ENCODE measurements around the gene ARHGEF3.

The ARHGEF3 gene

DNA sequence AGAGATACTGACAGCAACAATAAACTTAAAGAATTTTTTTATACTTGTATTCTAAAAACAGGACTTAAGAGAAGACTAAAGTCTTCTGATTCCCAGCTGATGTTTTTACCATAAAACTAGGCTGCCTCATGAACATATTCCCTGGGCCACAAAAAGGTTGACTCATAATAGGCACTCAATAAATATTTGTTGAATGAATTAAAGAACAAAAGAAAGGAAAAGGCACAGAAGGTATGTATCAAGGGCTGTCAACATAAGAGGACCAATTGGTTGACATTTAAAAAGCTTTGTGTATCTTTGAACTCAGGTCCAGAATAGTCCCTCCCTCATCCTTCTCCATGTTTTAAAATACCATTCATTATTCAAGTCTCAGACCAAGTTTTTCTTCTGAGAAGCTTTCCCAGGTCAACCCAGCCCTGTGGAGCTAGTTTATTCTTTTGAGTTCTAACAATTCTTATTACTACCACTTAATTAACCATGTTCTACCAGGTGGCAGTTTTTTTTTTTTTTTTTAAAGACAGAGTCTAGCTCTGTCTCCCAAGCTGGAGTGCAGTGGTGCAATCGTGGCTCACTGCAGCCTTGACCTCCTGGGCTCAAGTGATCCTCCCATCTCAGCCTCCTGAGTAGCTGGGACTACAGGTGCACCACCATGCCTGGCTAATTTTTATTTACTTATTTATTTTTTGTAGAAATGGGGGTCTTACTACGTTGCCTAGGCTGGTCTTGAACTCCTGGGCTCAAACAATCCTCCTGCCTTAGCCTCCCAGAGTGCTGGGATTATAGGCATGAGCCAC lies 17.5 kb upstream of the ARHGEF3 start:
- Histone ChIP-seq H3F3A (ENCODE audit: control insufficient read depth, insufficient read depth) (no peaks in the 10 kb centered on the region), H3K9me2 (replicated peaks; ENCODE audit: control insufficient read depth, low read length) (no peaks in the 10 kb centered on the region), H3K27me3 (ENCODE audit: control insufficient read depth, low read length) (peaks cover 25% of the 10 kb centered on the region), H3K36me3 (ENCODE audit: control insufficient read depth, low read length) (no peaks in the 10 kb centered on the region), H4K20me1 (ENCODE audit: control insufficient read depth, insufficient read depth, low read depth, low read length) (no peaks in the 10 kb centered on the region), H3K79me2 (ENCODE audit: control insufficient read depth, low read length) (no peaks in the 10 kb centered on the region), H3K4me2 (ENCODE audit: low read length) (no peak overlapping the region), H3K4me3 (ENCODE audit: low read length) (no peak overlapping the region), H3K27ac (ENCODE audit: low read depth, low read length) (no peak overlapping the region), H3K4me1 (ENCODE audit: control insufficient read depth, low read length) (no peaks in the 10 kb centered on the region), H3K9me3 (ENCODE audit: control insufficient read depth, insufficient read depth, low read length) (no peaks in the 10 kb centered on the region)
- TF ChIP-seq, protein P1, sequence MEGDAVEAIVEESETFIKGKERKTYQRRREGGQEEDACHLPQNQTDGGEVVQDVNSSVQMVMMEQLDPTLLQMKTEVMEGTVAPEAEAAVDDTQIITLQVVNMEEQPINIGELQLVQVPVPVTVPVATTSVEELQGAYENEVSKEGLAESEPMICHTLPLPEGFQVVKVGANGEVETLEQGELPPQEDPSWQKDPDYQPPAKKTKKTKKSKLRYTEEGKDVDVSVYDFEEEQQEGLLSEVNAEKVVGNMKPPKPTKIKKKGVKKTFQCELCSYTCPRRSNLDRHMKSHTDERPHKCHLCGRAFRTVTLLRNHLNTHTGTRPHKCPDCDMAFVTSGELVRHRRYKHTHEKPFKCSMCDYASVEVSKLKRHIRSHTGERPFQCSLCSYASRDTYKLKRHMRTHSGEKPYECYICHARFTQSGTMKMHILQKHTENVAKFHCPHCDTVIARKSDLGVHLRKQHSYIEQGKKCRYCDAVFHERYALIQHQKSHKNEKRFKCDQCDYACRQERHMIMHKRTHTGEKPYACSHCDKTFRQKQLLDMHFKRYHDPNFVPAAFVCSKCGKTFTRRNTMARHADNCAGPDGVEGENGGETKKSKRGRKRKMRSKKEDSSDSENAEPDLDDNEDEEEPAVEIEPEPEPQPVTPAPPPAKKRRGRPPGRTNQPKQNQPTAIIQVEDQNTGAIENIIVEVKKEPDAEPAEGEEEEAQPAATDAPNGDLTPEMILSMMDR (IDR thresholded peaks at IDR 0.05; ENCODE audit: low read depth, low read length, poor library complexity, severe bottlenecking) = no peak
- no peak for TF ChIP-seq EZH2phosphoT487 (IDR thresholded peaks at IDR 0.05; ENCODE audit: borderline replicate concordance, low read length)

DNA sequence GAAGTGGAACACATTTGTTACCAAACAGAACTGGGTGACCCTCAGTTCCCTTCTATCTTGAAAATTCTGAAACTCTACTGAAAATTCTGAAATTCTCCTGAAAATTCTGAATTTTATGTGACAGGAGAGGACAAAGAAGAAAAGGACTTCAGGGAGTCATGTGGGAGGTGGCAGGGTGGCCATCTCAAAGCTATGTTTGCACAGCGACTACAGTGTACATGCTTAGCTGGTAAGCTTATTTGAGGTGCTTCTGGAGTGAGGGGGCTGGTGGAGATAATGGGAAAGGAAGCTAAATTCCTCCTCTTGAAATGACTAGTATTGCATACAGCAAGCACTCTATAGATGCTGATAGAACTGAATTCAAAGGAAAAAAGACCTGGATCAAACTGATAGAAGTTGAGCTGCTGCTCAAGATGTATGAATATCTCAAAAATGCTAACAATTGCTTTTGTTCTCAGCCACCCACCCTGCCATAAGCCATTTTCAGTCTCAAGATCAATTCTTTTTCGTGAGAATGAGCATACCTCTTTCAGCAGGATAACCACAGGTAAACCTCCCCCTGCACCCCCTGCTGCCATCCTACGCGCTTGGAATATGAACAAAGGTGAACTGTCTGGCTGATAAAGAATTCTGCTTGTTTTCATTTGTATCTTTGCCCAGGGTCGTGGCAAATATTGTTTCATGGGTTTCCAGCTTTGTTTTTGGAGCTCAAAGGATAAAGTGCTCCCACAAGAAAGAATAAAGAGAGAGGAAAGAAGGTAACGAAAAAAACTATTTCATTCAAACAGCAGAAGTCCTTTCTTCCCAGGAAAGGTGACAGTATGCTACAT lies 16.6 kb upstream of the ARHGEF3 start:
- Histone ChIP-seq H3K9me3 (ENCODE audit: control insufficient read depth, insufficient read depth, low read length) (no peaks in the 10 kb centered on the region), H3K9me2 (replicated peaks; ENCODE audit: control insufficient read depth, low read length) (no peaks in the 10 kb centered on the region), H3K36me3 (ENCODE audit: control insufficient read depth, low read length) (no peaks in the 10 kb centered on the region), H3K4me2 (ENCODE audit: low read length) (no peak overlapping the region), H3K27me3 (ENCODE audit: control insufficient read depth, low read length) (peaks cover 18% of the 10 kb centered on the region), H3K4me3 (ENCODE audit: low read length) (no peak overlapping the region), H3K4me1 (ENCODE audit: control insufficient read depth, low read length) (0 out of 2 replicates have a peak, but pooled peaks cover 3% of the 10 kb centered on the region), H3K79me2 (ENCODE audit: control insufficient read depth, low read length) (no peaks in the 10 kb centered on the region), H4K20me1 (ENCODE audit: control insufficient read depth, insufficient read depth, low read depth, low read length) (no peaks in the 10 kb centered on the region), H3K27ac (ENCODE audit: low read depth, low read length) (no peak overlapping the region), H3F3A (ENCODE audit: control insufficient read depth, insufficient read depth) (no peaks in the 10 kb centered on the region)
- TF ChIP-seq, protein P1 (IDR thresholded peaks at IDR 0.05; ENCODE audit: low read depth, low read length, poor library complexity, severe bottlenecking) = no peak
- TF ChIP-seq EZH2phosphoT487 (IDR thresholded peaks at IDR 0.05; ENCODE audit: borderline replicate concordance, low read length) = no peak

DNA sequence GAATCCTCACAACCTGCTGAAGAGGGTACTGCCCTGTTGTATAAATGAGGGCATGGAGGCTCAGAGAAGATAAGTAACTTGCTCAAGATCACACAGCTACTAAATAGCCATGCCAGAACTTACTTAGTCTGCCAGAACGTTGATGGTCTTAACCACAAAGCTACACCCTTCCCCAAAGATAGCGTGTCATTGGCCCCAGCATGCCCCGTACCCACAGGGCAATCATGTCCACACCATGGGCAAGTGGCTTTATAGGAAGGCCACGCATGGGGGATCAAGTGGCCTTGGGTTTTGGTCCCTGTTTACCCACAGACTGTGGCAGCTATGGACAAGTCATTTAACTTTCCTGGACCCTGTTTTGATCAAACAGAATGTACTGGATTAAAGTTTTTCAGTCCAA lies 15.9 kb upstream of the ARHGEF3 start:
- no peaks in the 10 kb centered on the region for H3K36me3 ChIP-seq (ENCODE audit: control insufficient read depth, low read length)
- 0 out of 2 replicates have a peak, but pooled peaks cover 3% of the 10 kb centered on the region for H3K4me1 ChIP-seq (ENCODE audit: control insufficient read depth, low read length)

More for the DNA sequence above, 15.9 kb upstream of the ARHGEF3 start:
- Histone ChIP-seq H4K20me1 (ENCODE audit: control insufficient read depth, insufficient read depth, low read depth, low read length) (no peaks in the 10 kb centered on the region), H3K4me2 (ENCODE audit: low read length) (no peak overlapping the region), H3K27ac (ENCODE audit: low read depth, low read length) (no peak overlapping the region), H3K27me3 (ENCODE audit: control insufficient read depth, low read length) (peaks cover 17% of the 10 kb centered on the region), H3K79me2 (ENCODE audit: control insufficient read depth, low read length) (no peaks in the 10 kb centered on the region), H3K9me2 (replicated peaks; ENCODE audit: control insufficient read depth, low read length) (no peaks in the 10 kb centered on the region), H3K9me3 (ENCODE audit: control insufficient read depth, insufficient read depth, low read length) (no peaks in the 10 kb centered on the region), H3F3A (ENCODE audit: control insufficient read depth, insufficient read depth) (no peaks in the 10 kb centered on the region), H3K4me3 (ENCODE audit: low read length) (no peak overlapping the region)
- TF ChIP-seq, protein P1 (IDR thresholded peaks at IDR 0.05; ENCODE audit: low read depth, low read length, poor library complexity, severe bottlenecking) = no peak
- no peak for TF ChIP-seq EZH2phosphoT487 (IDR thresholded peaks at IDR 0.05; ENCODE audit: borderline replicate concordance, low read length)
